ENCODE data around the gene MFSD11.
"Not testable (repeated sequence)": the region's sequence is repeated elsewhere in the genome, so short reads cannot be mapped to it uniquely, and the experiment has no call there.

The MFSD11 gene

DNA sequence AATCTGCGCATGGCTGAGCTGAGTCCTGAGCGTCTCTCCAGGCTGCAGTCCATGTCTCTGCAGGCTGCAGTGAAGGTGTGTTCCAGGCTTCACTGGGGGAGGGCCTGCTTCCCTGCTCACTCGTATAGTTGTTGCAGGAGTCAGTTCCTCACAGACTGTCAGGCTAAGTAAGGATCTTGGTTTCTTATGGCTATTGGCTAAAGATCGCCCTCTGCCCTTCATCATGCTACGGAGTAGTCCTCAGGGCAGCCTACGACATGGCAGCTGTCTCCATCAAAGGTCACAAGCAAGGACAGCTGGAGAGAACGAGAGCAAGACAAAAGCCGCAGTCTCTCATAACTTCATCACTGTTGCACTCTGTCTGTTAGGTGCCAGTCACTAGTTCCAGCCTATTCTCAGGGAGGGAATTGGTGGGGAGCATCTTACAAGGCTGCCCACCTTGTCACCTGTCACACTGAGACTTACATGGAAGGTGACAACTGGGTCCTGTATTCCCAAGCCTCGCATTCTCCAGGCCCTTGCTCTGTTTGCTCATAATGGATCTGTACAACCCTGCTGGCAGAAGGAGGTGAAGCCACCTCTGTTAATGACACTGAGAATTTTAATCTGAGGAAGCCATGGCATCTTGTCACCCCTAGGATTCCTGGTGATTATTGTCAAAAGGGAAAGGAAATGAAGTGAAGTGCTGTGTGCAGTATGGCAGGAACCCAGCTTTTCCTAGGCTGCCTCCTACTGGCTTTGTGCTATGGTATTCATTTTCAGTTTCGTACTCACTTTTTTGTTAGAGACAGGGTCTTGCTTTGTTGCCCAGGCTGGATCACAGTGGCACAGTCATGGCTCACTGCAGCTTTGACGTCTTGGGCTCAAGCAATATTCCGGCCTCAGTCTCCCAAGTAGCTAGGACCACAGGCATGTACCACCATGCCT, 43.4 kb downstream of the MFSD11 start:
- H3K27ac ChIP-seq (replicated peaks): no peak overlapping the region
- no peaks in the 10 kb centered on the region for H3K27me3 ChIP-seq (ENCODE audit: insufficient read depth, poor library complexity, severe bottlenecking)
- H3K4me3 ChIP-seq (replicated peaks; ENCODE audit: insufficient read depth, low read length): no peak overlapping the region
- no peak for DNase-seq (ENCODE audit: low read depth in 1 of 2, low spot score in 1 of 2)
- no peak for TF ChIP-seq GABPA (IDR thresholded peaks at IDR 0.05; ENCODE audit: low read depth)
- no peak for TF ChIP-seq CTCF (IDR thresholded peaks at IDR 0.05; ENCODE audit: insufficient read depth, low read length)
- TF ChIP-seq POLR2AphosphoS5 (IDR thresholded peaks at IDR 0.05; ENCODE audit: low read depth): no peak
- no peak for TF ChIP-seq SPI1 (IDR thresholded peaks at IDR 0.05; ENCODE audit: borderline replicate concordance, low read depth)
- TF ChIP-seq, protein P1, sequence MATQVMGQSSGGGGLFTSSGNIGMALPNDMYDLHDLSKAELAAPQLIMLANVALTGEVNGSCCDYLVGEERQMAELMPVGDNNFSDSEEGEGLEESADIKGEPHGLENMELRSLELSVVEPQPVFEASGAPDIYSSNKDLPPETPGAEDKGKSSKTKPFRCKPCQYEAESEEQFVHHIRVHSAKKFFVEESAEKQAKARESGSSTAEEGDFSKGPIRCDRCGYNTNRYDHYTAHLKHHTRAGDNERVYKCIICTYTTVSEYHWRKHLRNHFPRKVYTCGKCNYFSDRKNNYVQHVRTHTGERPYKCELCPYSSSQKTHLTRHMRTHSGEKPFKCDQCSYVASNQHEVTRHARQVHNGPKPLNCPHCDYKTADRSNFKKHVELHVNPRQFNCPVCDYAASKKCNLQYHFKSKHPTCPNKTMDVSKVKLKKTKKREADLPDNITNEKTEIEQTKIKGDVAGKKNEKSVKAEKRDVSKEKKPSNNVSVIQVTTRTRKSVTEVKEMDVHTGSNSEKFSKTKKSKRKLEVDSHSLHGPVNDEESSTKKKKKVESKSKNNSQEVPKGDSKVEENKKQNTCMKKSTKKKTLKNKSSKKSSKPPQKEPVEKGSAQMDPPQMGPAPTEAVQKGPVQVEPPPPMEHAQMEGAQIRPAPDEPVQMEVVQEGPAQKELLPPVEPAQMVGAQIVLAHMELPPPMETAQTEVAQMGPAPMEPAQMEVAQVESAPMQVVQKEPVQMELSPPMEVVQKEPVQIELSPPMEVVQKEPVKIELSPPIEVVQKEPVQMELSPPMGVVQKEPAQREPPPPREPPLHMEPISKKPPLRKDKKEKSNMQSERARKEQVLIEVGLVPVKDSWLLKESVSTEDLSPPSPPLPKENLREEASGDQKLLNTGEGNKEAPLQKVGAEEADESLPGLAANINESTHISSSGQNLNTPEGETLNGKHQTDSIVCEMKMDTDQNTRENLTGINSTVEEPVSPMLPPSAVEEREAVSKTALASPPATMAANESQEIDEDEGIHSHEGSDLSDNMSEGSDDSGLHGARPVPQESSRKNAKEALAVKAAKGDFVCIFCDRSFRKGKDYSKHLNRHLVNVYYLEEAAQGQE (IDR thresholded peaks at IDR 0.05; ENCODE audit: insufficient replicate concordance, low read depth): no peak

GRCh38 chr17:76783146-76783545, 45.2 kb downstream of the MFSD11 start:
- DNase-seq (ENCODE audit: low read depth in 1 of 2, low spot score in 1 of 2): no peak
- TF ChIP-seq GABPA (IDR thresholded peaks at IDR 0.05; ENCODE audit: low read depth) (no peak), POLR2AphosphoS5 (IDR thresholded peaks at IDR 0.05; ENCODE audit: low read depth) (no peak), SPI1 (IDR thresholded peaks at IDR 0.05; ENCODE audit: borderline replicate concordance, low read depth) (no peak), CTCF (IDR thresholded peaks at IDR 0.05; ENCODE audit: insufficient read depth, low read length) (no peak)
- TF ChIP-seq, protein P1 (IDR thresholded peaks at IDR 0.05; ENCODE audit: insufficient replicate concordance, low read depth): no peak
- Histone ChIP-seq H3K27me3 (ENCODE audit: insufficient read depth, poor library complexity, severe bottlenecking) (no peaks in the 10 kb centered on the region), H3K4me3 (replicated peaks; ENCODE audit: insufficient read depth, low read length) (no peak overlapping the region), H3K27ac (replicated peaks) (no peak overlapping the region)

- Histone ChIP-seq H3K27ac (replicated peaks) (no peak overlapping the region), H3K27me3 (ENCODE audit: insufficient read depth, poor library complexity, severe bottlenecking) (no peaks in the 10 kb centered on the region), H3K4me3 (replicated peaks; ENCODE audit: insufficient read depth, low read length) (no peak overlapping the region)
- TF ChIP-seq, protein P1 (IDR thresholded peaks at IDR 0.05; ENCODE audit: insufficient replicate concordance, low read depth): no peak
- TF ChIP-seq GABPA (IDR thresholded peaks at IDR 0.05; ENCODE audit: low read depth) (no peak), POLR2AphosphoS5 (IDR thresholded peaks at IDR 0.05; ENCODE audit: low read depth) (no peak), SPI1 (IDR thresholded peaks at IDR 0.05; ENCODE audit: borderline replicate concordance, low read depth) (no peak), CTCF (IDR thresholded peaks at IDR 0.05; ENCODE audit: insufficient read depth, low read length) (no peak)
- no peak for DNase-seq (ENCODE audit: low read depth in 1 of 2, low spot score in 1 of 2)
Measured at GRCh38 chr17:76784926-76785325, 47.0 kb downstream of the MFSD11 start.

DNA sequence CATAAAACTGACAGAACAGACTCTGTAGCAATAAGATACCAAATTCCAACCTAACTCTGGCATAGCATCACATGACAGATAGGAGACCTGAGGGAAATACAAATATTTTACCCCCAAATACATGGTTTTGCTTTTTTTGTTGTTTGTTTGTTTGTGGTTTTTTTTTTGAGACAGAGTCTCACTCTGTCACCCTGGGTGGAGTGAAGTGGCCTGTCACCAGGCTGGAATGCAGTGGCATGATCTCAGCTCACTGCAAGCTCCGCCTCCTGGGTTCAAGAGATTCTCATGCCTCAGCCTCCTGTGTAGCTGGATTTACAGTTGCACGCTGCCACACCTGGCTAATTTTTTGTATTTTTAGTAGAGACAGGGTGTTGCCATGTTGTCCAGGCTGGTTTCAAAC, 49.9 kb downstream of the MFSD11 start:
- H3K27me3 ChIP-seq (ENCODE audit: insufficient read depth, poor library complexity, severe bottlenecking); H3K27ac ChIP-seq (replicated peaks); DNase-seq (ENCODE audit: low read depth in 1 of 2, low spot score in 1 of 2); H3K4me3 ChIP-seq (replicated peaks; ENCODE audit: insufficient read depth, low read length): not testable (repeated sequence)

Measured in HL-60 (cell line).